Stimulated activated CD4-positive, alpha-beta T cell treated with anti-CD3 and anti-CD28 coated beads, Interleukin-4, amount 100 ng/mL, for 1 hour (primary cell): Measurements from ENCODE around the gene SLC16A3.
A peak's percentile ranks its signal among the peaks of the same experiment; 100 is the strongest.

ENCODE experiments used
- DNase-seq: peaks from one replicate; pipeline ENCODE4 v3.0.0-alpha.2; 2020

The SLC16A3 gene

GRCh38 chr17:82224666-82225065 lies 4.2 kb upstream of the SLC16A3 start:
- DNase-seq: no peak

- no peak for DNase-seq
These were observed 3.3 kb upstream of the SLC16A3 start for GRCh38 chr17:82225368-82226029.

- no peak for DNase-seq
These were observed 2.6 kb upstream of the SLC16A3 start for GRCh38 chr17:82226146-82226808.

- DNase-seq: no peak
These were observed 1.8 kb upstream of the SLC16A3 start for GRCh38 chr17:82226809-82227628.

GRCh38 chr17:82227629-82228277 lies 1.1 kb upstream of the SLC16A3 start:
- no peak for DNase-seq

- peak; percentile 49 for DNase-seq
These were observed 482 bp upstream of the SLC16A3 start for GRCh38 chr17:82228278-82228841.

- no peak for DNase-seq
These were observed 1.1 kb downstream of the SLC16A3 start for GRCh38 chr17:82229698-82230608.

- DNase-seq: peak; percentile 50
These were observed 1.9 kb downstream of the SLC16A3 start for GRCh38 chr17:82230609-82231311.

GRCh38 chr17:82231312-82231561 lies 2.4 kb downstream of the SLC16A3 start:
- DNase-seq: no peak

GRCh38 chr17:82231562-82232321 lies 2.9 kb downstream of the SLC16A3 start:
- DNase-seq: no peak

GRCh38 chr17:82232322-82232820 lies 3.5 kb downstream of the SLC16A3 start:
- no peak for DNase-seq

GRCh38 chr17:82232876-82233785 lies 4.3 kb downstream of the SLC16A3 start:
- no peak for DNase-seq

- DNase-seq: no peak
These were observed 5.6 kb downstream of the SLC16A3 start for GRCh38 chr17:82234211-82235055.

GRCh38 chr17:82235056-82235774 lies 6.4 kb downstream of the SLC16A3 start:
- no peak for DNase-seq

- DNase-seq: no peak
These were observed 6.9 kb downstream of the SLC16A3 start for GRCh38 chr17:82235775-82236141.

- DNase-seq: peak; percentile 77
These were observed 7.5 kb downstream of the SLC16A3 start for GRCh38 chr17:82236142-82236971.
